ENCODE results near the gene TTC3.
"Not testable (repeated sequence)": the region's sequence is repeated elsewhere in the genome, so short reads cannot be mapped to it uniquely, and the experiment has no call there.

DNA sequence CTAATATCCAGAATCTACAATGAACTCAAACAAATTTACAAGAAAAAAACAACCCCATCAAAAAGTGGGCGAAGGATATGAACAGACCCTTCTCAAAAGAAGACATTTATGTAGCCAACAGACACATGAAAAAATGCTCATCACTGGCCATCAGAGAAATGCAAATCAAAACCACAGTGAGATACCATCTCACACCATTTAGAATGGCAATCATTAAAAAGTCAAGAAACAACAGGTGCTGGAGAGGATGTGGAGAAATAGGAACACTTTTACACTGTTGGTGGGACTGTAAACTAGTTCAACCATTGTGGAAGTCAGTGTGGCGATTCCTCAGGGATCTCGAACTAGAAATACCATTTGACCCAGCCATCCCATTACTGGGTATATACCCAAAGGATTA is 41.2 kb downstream of the TTC3 start:
- TF ChIP-seq, protein P1, sequence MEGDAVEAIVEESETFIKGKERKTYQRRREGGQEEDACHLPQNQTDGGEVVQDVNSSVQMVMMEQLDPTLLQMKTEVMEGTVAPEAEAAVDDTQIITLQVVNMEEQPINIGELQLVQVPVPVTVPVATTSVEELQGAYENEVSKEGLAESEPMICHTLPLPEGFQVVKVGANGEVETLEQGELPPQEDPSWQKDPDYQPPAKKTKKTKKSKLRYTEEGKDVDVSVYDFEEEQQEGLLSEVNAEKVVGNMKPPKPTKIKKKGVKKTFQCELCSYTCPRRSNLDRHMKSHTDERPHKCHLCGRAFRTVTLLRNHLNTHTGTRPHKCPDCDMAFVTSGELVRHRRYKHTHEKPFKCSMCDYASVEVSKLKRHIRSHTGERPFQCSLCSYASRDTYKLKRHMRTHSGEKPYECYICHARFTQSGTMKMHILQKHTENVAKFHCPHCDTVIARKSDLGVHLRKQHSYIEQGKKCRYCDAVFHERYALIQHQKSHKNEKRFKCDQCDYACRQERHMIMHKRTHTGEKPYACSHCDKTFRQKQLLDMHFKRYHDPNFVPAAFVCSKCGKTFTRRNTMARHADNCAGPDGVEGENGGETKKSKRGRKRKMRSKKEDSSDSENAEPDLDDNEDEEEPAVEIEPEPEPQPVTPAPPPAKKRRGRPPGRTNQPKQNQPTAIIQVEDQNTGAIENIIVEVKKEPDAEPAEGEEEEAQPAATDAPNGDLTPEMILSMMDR (IDR thresholded peaks at IDR 0.05): not testable (repeated sequence)
- TF ChIP-seq POLR2A (IDR thresholded peaks at IDR 0.05): not testable (repeated sequence)

All from right lobe of liver (tissue), 4 donors.